ENCODE measurements around the gene C2orf49.

C2orf49 gene

DNA sequence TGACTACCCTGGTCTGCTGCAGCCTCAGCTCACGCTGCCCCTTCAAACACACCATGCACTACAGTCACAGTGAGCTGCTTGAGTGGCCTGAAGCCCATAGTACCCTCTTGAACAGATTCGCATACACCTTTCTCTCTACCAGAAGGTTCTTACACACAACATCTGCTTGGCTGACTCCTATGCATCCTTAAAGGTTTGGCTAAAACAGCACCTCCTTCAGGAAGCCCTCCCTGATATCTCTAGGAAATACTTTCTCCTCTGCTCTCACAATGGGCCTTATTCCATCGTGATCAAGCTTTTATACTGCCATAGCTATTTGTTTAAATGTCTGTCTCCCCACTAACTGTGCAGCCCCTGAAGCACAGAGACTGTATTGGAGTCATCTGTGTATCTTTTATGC lies 39.3 kb upstream of the C2orf49 start:
- no peaks in the 10 kb centered on the region for H3K27me3 ChIP-seq (ENCODE audit: control insufficient read depth in 1 of 2, insufficient read depth in 2 of 2, low read length in 2 of 2)
- no peaks in the 10 kb centered on the region for H3K4me1 ChIP-seq (ENCODE audit: control insufficient read depth in 1 of 2, insufficient read depth in 2 of 2, low read length in 2 of 2)
- no peaks in the 10 kb centered on the region for H3K9me3 ChIP-seq (ENCODE audit: control insufficient read depth in 1 of 2, low read length in 2 of 2)
- no peak overlapping the region for H3K9ac ChIP-seq (ENCODE audit: low read depth in 1 of 2, low read length in 2 of 2)
- no peak overlapping the region for H3K4me3 ChIP-seq (ENCODE audit: low read depth in 1 of 2, low read length in 2 of 2)
- H3K36me3 ChIP-seq (ENCODE audit: control insufficient read depth in 1 of 2, insufficient read depth in 2 of 2, low read length in 2 of 2): peaks cover 22 to 45% of the 10 kb centered on the region in 2 donors
- no peak overlapping the region for H3K27ac ChIP-seq (ENCODE audit: low read depth, low read length)

DNA sequence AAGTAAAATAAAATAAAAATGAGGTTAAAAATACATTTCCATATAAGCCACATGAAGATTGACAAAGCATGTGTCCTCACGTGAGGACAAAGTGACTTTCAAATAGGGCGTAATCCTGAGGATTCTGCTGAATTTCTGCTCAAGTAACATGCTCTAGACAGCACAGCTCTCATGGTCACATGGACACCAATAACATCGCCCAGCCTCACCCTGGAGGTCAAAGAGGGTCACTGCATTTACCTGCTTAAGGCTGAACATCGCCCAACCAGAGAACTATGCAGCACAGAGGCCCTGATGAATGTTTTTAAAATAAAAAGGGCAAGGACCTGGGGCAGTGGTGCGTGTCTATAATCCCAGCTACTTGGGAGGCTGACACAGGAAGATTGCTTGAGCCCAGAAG lies 38.0 kb upstream of the C2orf49 start:
- H3K4me3 ChIP-seq (ENCODE audit: low read depth in 1 of 2, low read length in 2 of 2): no peak overlapping the region
- no peak overlapping the region for H3K27ac ChIP-seq (ENCODE audit: low read depth, low read length)
- no peaks in the 10 kb centered on the region for H3K27me3 ChIP-seq (ENCODE audit: control insufficient read depth in 1 of 2, insufficient read depth in 2 of 2, low read length in 2 of 2)
- H3K4me1 ChIP-seq (ENCODE audit: control insufficient read depth in 1 of 2, insufficient read depth in 2 of 2, low read length in 2 of 2): no peaks in the 10 kb centered on the region
- H3K36me3 ChIP-seq (ENCODE audit: control insufficient read depth in 1 of 2, insufficient read depth in 2 of 2, low read length in 2 of 2): peaks cover 22 to 36% of the 10 kb centered on the region in 2 donors
- H3K9ac ChIP-seq (ENCODE audit: low read depth in 1 of 2, low read length in 2 of 2): no peak overlapping the region
- no peaks in the 10 kb centered on the region for H3K9me3 ChIP-seq (ENCODE audit: control insufficient read depth in 1 of 2, low read length in 2 of 2)

DNA sequence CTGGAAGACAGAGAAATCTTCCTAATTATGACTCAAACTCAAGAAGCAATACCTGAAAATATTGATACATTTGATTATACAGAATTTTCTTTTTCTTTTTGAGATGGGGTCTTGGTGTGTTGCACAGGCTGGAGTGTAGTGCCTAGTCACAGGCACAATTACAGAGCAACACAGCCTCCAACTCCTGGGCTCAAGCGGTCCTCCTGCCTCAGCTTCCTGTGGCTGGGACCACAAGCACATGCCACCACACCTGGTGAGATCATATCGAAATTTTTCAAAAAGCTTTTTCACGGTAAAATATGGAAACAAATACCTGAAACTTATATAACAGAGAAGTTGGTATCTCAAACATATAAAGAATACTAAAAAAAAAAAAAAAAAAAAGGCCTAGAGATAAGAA lies 35.7 kb upstream of the C2orf49 start:
- Histone ChIP-seq H3K4me3 (ENCODE audit: low read depth in 1 of 2, low read length in 2 of 2) (no peak overlapping the region), H3K9me3 (ENCODE audit: control insufficient read depth in 1 of 2, low read length in 2 of 2) (no peaks in the 10 kb centered on the region), H3K36me3 (ENCODE audit: control insufficient read depth in 1 of 2, insufficient read depth in 2 of 2, low read length in 2 of 2) (peaks cover 17 to 29% of the 10 kb centered on the region in 2 donors)

DNA sequence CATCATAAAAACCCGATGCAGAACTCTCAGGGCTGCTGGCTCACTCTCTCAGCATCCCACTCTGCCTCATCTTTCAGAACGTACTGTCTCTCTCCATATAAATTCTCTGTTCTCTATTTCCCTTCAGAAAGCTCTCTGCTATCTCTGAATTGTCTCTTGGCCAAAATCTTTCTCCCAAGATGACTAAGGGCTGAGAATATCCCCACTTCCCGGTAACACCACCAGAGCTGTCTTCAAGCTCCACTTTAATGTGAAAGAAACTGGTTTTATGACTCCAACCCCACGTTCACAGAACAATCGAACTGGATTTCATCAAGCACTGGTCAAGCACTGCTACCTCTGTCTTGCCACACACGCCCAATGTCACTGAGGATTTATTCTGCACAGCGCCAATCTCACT lies 30.2 kb upstream of the C2orf49 start:
- H3K9me3 ChIP-seq (ENCODE audit: control insufficient read depth in 1 of 2, low read length in 2 of 2): no peaks in the 10 kb centered on the region
- no peak overlapping the region for H3K4me3 ChIP-seq (ENCODE audit: low read depth in 1 of 2, low read length in 2 of 2)
- H3K9ac ChIP-seq (ENCODE audit: low read depth in 1 of 2, low read length in 2 of 2): no peak overlapping the region
- peaks cover 10 to 24% of the 10 kb centered on the region in 2 donors for H3K36me3 ChIP-seq (ENCODE audit: control insufficient read depth in 1 of 2, insufficient read depth in 2 of 2, low read length in 2 of 2)
- no peak overlapping the region for H3K27ac ChIP-seq (ENCODE audit: low read depth, low read length)
- no peaks in the 10 kb centered on the region for H3K4me1 ChIP-seq (ENCODE audit: control insufficient read depth in 1 of 2, insufficient read depth in 2 of 2, low read length in 2 of 2)
- H3K27me3 ChIP-seq (ENCODE audit: control insufficient read depth in 1 of 2, insufficient read depth in 2 of 2, low read length in 2 of 2): no peaks in the 10 kb centered on the region

More for the DNA sequence above, 35.7 kb upstream of the C2orf49 start:
- Histone ChIP-seq H3K27ac (ENCODE audit: low read depth, low read length) (no peak overlapping the region), H3K27me3 (ENCODE audit: control insufficient read depth in 1 of 2, insufficient read depth in 2 of 2, low read length in 2 of 2) (no peaks in the 10 kb centered on the region), H3K4me1 (ENCODE audit: control insufficient read depth in 1 of 2, insufficient read depth in 2 of 2, low read length in 2 of 2) (no peaks in the 10 kb centered on the region), H3K9ac (ENCODE audit: low read depth in 1 of 2, low read length in 2 of 2) (no peak overlapping the region)

DNA sequence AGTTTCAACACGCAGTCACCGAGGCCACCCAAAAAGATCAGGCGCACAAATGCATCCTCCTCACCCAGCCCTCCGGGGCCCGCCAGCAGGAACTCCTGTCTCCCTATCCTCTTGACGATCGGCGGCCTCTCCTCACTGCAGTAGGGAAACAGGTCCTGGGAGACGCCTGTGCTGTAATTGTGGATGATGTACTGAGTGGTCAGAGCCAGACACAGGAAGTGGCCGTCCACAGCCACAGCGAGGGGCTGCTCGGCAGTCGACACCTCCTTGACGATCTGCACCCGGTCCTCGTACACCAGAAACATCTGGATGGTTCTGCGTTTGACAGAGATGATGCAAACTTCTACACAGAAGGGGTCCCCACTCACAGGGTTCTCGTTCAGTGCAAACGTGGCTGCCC lies 29.8 kb upstream of the C2orf49 start:
- no peak overlapping the region for H3K4me3 ChIP-seq (ENCODE audit: low read depth in 1 of 2, low read length in 2 of 2)
- H3K27ac ChIP-seq (ENCODE audit: low read depth, low read length): no peak overlapping the region
- H3K9ac ChIP-seq (ENCODE audit: low read depth in 1 of 2, low read length in 2 of 2): no peak overlapping the region
- no peaks in the 10 kb centered on the region for H3K27me3 ChIP-seq (ENCODE audit: control insufficient read depth in 1 of 2, insufficient read depth in 2 of 2, low read length in 2 of 2)
- no peaks in the 10 kb centered on the region for H3K4me1 ChIP-seq (ENCODE audit: control insufficient read depth in 1 of 2, insufficient read depth in 2 of 2, low read length in 2 of 2)
- no peaks in the 10 kb centered on the region for H3K9me3 ChIP-seq (ENCODE audit: control insufficient read depth in 1 of 2, low read length in 2 of 2)
- peaks cover 10 to 24% of the 10 kb centered on the region in 2 donors for H3K36me3 ChIP-seq (ENCODE audit: control insufficient read depth in 1 of 2, insufficient read depth in 2 of 2, low read length in 2 of 2)

DNA sequence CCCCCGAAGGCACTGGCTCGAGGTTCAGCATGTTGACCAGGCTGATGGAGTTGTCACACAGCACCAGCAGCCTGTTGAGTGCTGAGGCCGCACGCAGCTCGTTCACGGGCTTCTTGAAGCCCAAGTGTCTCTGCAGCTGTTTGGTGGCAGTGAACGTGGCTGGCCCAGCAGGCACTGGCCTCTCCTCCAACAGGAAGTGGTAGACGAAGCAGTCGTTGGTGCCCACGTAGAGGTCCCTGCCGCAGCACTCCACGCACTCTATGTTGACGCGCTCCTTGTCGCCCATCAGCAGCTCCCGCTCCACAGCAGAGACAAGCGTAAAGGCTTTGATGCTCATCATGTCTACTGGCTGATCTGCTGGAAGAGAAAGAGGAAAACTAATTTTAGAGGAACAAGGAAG lies 29.4 kb upstream of the C2orf49 start:
- Histone ChIP-seq H3K36me3 (ENCODE audit: control insufficient read depth in 1 of 2, insufficient read depth in 2 of 2, low read length in 2 of 2) (peaks cover 10 to 24% of the 10 kb centered on the region in 2 donors), H3K9me3 (ENCODE audit: control insufficient read depth in 1 of 2, low read length in 2 of 2) (no peaks in the 10 kb centered on the region), H3K4me1 (ENCODE audit: control insufficient read depth in 1 of 2, insufficient read depth in 2 of 2, low read length in 2 of 2) (no peaks in the 10 kb centered on the region), H3K9ac (ENCODE audit: low read depth in 1 of 2, low read length in 2 of 2) (no peak overlapping the region), H3K27me3 (ENCODE audit: control insufficient read depth in 1 of 2, insufficient read depth in 2 of 2, low read length in 2 of 2) (no peaks in the 10 kb centered on the region), H3K27ac (ENCODE audit: low read depth, low read length) (no peak overlapping the region), H3K4me3 (ENCODE audit: low read depth in 1 of 2, low read length in 2 of 2) (no peak overlapping the region)

DNA sequence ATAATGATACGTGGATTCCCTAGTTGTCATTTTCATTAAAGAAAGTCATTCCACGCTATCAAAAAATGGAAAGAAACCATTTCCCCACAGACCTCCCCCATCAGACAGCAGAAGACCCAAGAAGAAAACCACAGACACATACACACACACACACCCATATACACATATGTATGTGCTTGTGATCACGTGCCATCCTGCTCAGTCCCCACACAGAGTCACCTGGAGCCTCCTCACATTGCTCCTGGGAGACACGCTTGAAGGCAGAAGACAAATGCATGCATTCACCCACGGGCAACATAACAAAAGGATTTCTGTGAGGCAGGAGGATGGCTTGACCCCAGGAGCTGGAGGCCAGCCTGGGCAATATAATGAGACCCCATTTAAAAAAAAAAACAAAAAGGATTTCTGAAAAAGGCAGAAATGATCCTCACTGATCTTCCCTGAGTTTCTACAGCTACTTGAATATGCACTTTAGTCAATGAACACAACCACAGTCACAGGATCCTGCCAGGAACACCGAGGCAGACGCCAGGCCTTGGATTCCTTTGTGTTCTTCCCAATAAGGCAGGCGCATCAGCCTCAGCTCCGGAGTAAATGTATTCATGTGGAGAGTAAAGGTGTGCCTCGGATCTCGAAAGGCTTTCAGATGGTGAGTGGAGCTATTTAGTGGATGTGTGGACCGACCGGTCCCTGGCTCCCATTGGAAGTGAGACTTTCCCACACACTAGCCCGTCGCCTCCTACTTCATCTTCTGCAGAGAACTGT lies 28.8 kb upstream of the C2orf49 start:
- H3K36me3 ChIP-seq (ENCODE audit: control insufficient read depth in 1 of 2, insufficient read depth in 2 of 2, low read length in 2 of 2): peaks cover 10 to 22% of the 10 kb centered on the region in 2 donors
- H3K27ac ChIP-seq (ENCODE audit: low read depth, low read length): no peak overlapping the region
- no peak overlapping the region for H3K9ac ChIP-seq (ENCODE audit: low read depth in 1 of 2, low read length in 2 of 2)
- no peaks in the 10 kb centered on the region for H3K9me3 ChIP-seq (ENCODE audit: control insufficient read depth in 1 of 2, low read length in 2 of 2)
- H3K4me3 ChIP-seq (ENCODE audit: low read depth in 1 of 2, low read length in 2 of 2): no peak overlapping the region
- H3K27me3 ChIP-seq (ENCODE audit: control insufficient read depth in 1 of 2, insufficient read depth in 2 of 2, low read length in 2 of 2): no peaks in the 10 kb centered on the region
- no peaks in the 10 kb centered on the region for H3K4me1 ChIP-seq (ENCODE audit: control insufficient read depth in 1 of 2, insufficient read depth in 2 of 2, low read length in 2 of 2)

DNA sequence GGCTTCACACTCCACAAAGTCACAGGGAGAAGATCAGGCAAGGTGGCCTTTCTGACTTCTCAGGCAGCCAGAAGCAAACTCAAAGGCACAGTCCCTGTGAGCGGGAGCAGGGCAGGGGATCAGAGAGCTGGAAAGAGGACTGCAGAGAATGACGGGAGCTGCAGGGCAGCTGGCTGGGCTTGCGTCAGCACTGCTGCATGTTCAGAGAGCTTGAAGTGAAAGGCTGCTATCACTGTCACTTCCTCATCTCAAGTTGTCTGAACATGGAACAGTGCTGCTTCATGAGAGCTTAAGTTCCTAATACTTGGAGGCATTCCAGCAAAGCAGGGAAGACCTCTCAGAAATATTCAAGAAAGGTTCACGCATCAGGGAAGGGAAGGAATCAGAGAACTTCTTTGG lies 28.2 kb upstream of the C2orf49 start:
- Histone ChIP-seq H3K27me3 (ENCODE audit: control insufficient read depth in 1 of 2, insufficient read depth in 2 of 2, low read length in 2 of 2) (no peaks in the 10 kb centered on the region), H3K4me1 (ENCODE audit: control insufficient read depth in 1 of 2, insufficient read depth in 2 of 2, low read length in 2 of 2) (no peaks in the 10 kb centered on the region), H3K9ac (ENCODE audit: low read depth in 1 of 2, low read length in 2 of 2) (no peak overlapping the region), H3K9me3 (ENCODE audit: control insufficient read depth in 1 of 2, low read length in 2 of 2) (no peaks in the 10 kb centered on the region), H3K4me3 (ENCODE audit: low read depth in 1 of 2, low read length in 2 of 2) (no peak overlapping the region), H3K36me3 (ENCODE audit: control insufficient read depth in 1 of 2, insufficient read depth in 2 of 2, low read length in 2 of 2) (peaks cover 10 to 22% of the 10 kb centered on the region in 2 donors), H3K27ac (ENCODE audit: low read depth, low read length) (no peak overlapping the region)

DNA sequence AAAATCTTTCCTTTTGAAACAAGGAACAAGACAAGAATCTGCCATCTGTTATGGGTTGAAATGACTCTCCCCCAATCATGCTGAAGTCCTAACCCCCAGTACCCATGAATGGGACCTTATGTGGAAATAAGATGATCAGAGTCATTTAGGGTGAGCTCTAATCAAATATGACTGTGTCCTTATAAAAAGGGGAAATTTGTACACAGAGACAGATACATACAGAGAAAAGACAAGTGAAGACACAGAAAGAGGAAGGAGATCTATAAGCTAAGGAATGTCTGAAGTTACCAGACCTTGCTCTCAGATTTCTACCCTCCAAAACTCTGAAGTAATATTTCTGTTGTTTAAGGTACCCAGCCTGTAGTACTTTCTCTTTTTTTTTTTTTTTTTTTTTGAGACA lies 23.5 kb upstream of the C2orf49 start:
- no peak overlapping the region for H3K27ac ChIP-seq (ENCODE audit: low read depth, low read length)
- H3K36me3 ChIP-seq (ENCODE audit: control insufficient read depth in 1 of 2, insufficient read depth in 2 of 2, low read length in 2 of 2): peaks cover 0 to 6% of the 10 kb centered on the region in 2 donors
- H3K27me3 ChIP-seq (ENCODE audit: control insufficient read depth in 1 of 2, insufficient read depth in 2 of 2, low read length in 2 of 2): no peaks in the 10 kb centered on the region
- H3K9me3 ChIP-seq (ENCODE audit: control insufficient read depth in 1 of 2, low read length in 2 of 2): no peaks in the 10 kb centered on the region
- H3K4me1 ChIP-seq (ENCODE audit: control insufficient read depth in 1 of 2, insufficient read depth in 2 of 2, low read length in 2 of 2): no peaks in the 10 kb centered on the region
- no peak overlapping the region for H3K4me3 ChIP-seq (ENCODE audit: low read depth in 1 of 2, low read length in 2 of 2)
- H3K9ac ChIP-seq (ENCODE audit: low read depth in 1 of 2, low read length in 2 of 2): no peak overlapping the region

DNA sequence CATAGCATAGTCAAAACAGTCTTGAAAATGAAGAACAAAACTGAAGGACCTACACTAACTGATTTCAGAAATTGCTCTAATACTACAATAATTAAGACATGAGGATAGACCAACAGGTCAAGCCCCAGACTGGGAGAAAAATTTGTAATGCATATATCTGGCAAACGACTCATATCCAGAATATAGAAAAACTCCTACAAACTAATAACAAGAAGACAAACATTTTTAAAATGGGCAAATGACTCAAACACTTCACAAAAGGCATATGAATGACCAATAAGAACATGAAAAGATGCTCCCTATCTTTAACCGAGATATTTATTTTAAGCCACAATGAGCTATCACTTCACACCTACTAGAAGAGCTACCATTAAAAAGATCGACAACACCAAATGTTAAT lies 22.0 kb upstream of the C2orf49 start:
- no peaks in the 10 kb centered on the region for H3K36me3 ChIP-seq (ENCODE audit: control insufficient read depth in 1 of 2, insufficient read depth in 2 of 2, low read length in 2 of 2)
- no peaks in the 10 kb centered on the region for H3K27me3 ChIP-seq (ENCODE audit: control insufficient read depth in 1 of 2, insufficient read depth in 2 of 2, low read length in 2 of 2)
- no peak overlapping the region for H3K27ac ChIP-seq (ENCODE audit: low read depth, low read length)
- no peaks in the 10 kb centered on the region for H3K9me3 ChIP-seq (ENCODE audit: control insufficient read depth in 1 of 2, low read length in 2 of 2)
- H3K4me3 ChIP-seq (ENCODE audit: low read depth in 1 of 2, low read length in 2 of 2): no peak overlapping the region
- H3K9ac ChIP-seq (ENCODE audit: low read depth in 1 of 2, low read length in 2 of 2): no peak overlapping the region
- H3K4me1 ChIP-seq (ENCODE audit: control insufficient read depth in 1 of 2, insufficient read depth in 2 of 2, low read length in 2 of 2): no peaks in the 10 kb centered on the region
